Immature natural killer cell (primary cell): ENCODE measurements around the gene RAP1GAP2. TPM values are rescaled to one million over a fixed set of nuclear protein-coding genes. Genes with fewer than 3 reads are reported as not detected.
"Not testable (repeated sequence)": the region's sequence is repeated elsewhere in the genome, so short reads cannot be mapped to it uniquely, and the experiment has no call there.

Experiments
- DNase-seq, 3 donors: peaks; one replicate each; pipeline ENCODE4 v3.0.0; 2022; ENCODE audit warnings: mixed read lengths in 1 of 3
- H3K27ac Mint-ChIP-seq, 6 donors: one replicate each; pipeline ENCODE4 v1.8.0; 2020; ENCODE audit warnings: mixed read lengths in 6 of 6, mild to moderate bottlenecking in 5 of 6, inconsistent platforms in 4 of 6, moderate library complexity in 3 of 6
- H3K27me3 Mint-ChIP-seq, 3 donors: one replicate each; pipeline ENCODE4 v1.8.0; 2020 to 2021; ENCODE audit warnings: low read depth in 3 of 3, mild to moderate bottlenecking in 3 of 3, mixed read lengths in 3 of 3, moderate library complexity in 3 of 3, inconsistent platforms in 1 of 3
- H3K36me3 Mint-ChIP-seq, 3 donors: one replicate each; pipeline ENCODE4 v1.8.0; 2020; ENCODE audit warnings: mixed read lengths in 3 of 3, inconsistent platforms in 2 of 3, mild to moderate bottlenecking in 2 of 3
- H3K4me1 Mint-ChIP-seq, 2 donors: one replicate each; pipeline ENCODE4 v1.8.0; 2020; ENCODE audit warnings: inconsistent platforms in 2 of 2, mild to moderate bottlenecking in 2 of 2, mixed read lengths in 2 of 2, moderate library complexity in 1 of 2
- H3K4me3 Mint-ChIP-seq, 5 donors: one replicate each; pipeline ENCODE4 v1.8.0; 2020; ENCODE audit warnings: mild to moderate bottlenecking in 5 of 5, mixed read lengths in 5 of 5, inconsistent platforms in 3 of 5, moderate library complexity in 3 of 5
- H3K9me3 Mint-ChIP-seq, 6 donors: one replicate each; pipeline ENCODE4 v1.8.0; 2020; ENCODE audit warnings: mild to moderate bottlenecking in 6 of 6, mixed read lengths in 6 of 6, inconsistent platforms in 4 of 6, moderate library complexity in 3 of 6
- polyA plus RNA-seq, 3 donors: library from polyadenylated mRNA; unstranded; fragments of 300-500 nt; fragmentation: Illumina TruSeq; gene quantifications; one replicate each; pipeline ENCODE4 v1.2.3, GENCODE V29; 2021

RAP1GAP2 gene
- polyA plus RNA-seq, 3 donors from 2014 or later: 2.5 to 28.9 (median 6.4) TPM

- H3K27me3 Mint-ChIP-seq: peaks cover 0 to 5% (median 2%) of the 10 kb centered on the region in 3 donors
- no peaks in the 10 kb centered on the region for H3K9me3 Mint-ChIP-seq
- peak overlapping the region in 2 of 6 donors; percentile 7 to 61 for H3K27ac Mint-ChIP-seq
Observed at GRCh38 chr17:2871720-2872119, 75.5 kb downstream of the RAP1GAP2 start.

GRCh38 chr17:2872282-2872681 lies 76.0 kb downstream of the RAP1GAP2 start:
- Mint-ChIP-seq H3K36me3 (peaks cover 0 to 13% (median 4%) of the 10 kb centered on the region in 3 donors), H3K27me3 (peaks cover 0 to 5% (median 2%) of the 10 kb centered on the region in 3 donors), H3K4me1 (peaks cover 71 to 86% of the 10 kb centered on the region in 2 donors), H3K9me3 (no peaks in the 10 kb centered on the region), H3K4me3 (no peak overlapping the region), H3K27ac (peak overlapping the region in 1 of 6 donors; percentile 61)
- no peak for DNase-seq

More at GRCh38 chr17:2871720-2872119, 75.5 kb downstream of the RAP1GAP2 start:
- no peak overlapping the region for H3K4me3 Mint-ChIP-seq
- no peak for DNase-seq
- peaks cover 0 to 13% (median 4%) of the 10 kb centered on the region in 3 donors for H3K36me3 Mint-ChIP-seq
- H3K4me1 Mint-ChIP-seq: peaks cover 71 to 86% of the 10 kb centered on the region in 2 donors

- Mint-ChIP-seq H3K36me3 (peaks cover 0 to 7% (median 4%) of the 10 kb centered on the region in 3 donors), H3K4me3 (no peak overlapping the region), H3K4me1 (peaks cover 74 to 86% of the 10 kb centered on the region in 2 donors), H3K9me3 (no peaks in the 10 kb centered on the region), H3K27me3 (peaks cover 0 to 7% (median 2%) of the 10 kb centered on the region in 3 donors), H3K27ac (peak overlapping the region in 4 of 6 donors; percentile 17 to 63 (median 44))
- DNase-seq: no peak
Observed at GRCh38 chr17:2874189-2874686, 78.0 kb downstream of the RAP1GAP2 start.

GRCh38 chr17:2875608-2876007 lies 79.4 kb downstream of the RAP1GAP2 start:
- peaks cover 0 to 7% (median 4%) of the 10 kb centered on the region in 3 donors for H3K36me3 Mint-ChIP-seq
- peaks cover 2 to 10% (median 2%) of the 10 kb centered on the region in 3 donors for H3K27me3 Mint-ChIP-seq
- no peaks in the 10 kb centered on the region for H3K9me3 Mint-ChIP-seq
- peaks cover 76 to 91% of the 10 kb centered on the region in 2 donors for H3K4me1 Mint-ChIP-seq
- no peak for DNase-seq
- H3K4me3 Mint-ChIP-seq: peak overlapping the region in 3 of 5 donors; percentile 34 to 49 (median 36)
- H3K27ac Mint-ChIP-seq: peak overlapping the region in 4 of 6 donors; percentile 33 to 83 (median 56)

DNA sequence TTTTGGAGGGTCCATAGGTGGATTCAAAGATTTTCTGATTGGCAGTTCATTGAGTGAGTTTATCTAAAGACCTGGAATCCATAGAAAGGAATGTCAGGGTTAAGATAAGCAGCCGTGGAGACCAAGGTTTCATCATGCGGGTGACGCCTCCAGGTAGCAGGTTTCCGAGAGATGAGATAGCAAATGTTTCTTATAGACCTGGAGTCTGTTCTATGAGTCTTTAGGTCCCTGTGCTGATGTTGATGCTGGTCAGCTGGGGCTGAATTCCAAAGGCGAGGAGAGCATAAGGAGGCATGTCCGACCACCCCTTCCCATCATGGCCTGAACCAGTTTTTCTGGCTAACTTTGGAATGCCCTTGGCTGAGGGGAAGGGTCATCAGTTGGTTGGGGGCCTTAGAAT lies 80.2 kb downstream of the RAP1GAP2 start:
- H3K4me3 Mint-ChIP-seq: no peak overlapping the region
- H3K4me1 Mint-ChIP-seq: peaks cover 75 to 90% of the 10 kb centered on the region in 2 donors
- no peaks in the 10 kb centered on the region for H3K9me3 Mint-ChIP-seq
- H3K27ac Mint-ChIP-seq: peak overlapping the region; percentile 26 to 72 (median 50)
- peaks cover 0 to 9% (median 2%) of the 10 kb centered on the region in 3 donors for H3K27me3 Mint-ChIP-seq
- H3K36me3 Mint-ChIP-seq: peaks cover 0 to 7% (median 4%) of the 10 kb centered on the region in 3 donors
- DNase-seq: no peak

DNA sequence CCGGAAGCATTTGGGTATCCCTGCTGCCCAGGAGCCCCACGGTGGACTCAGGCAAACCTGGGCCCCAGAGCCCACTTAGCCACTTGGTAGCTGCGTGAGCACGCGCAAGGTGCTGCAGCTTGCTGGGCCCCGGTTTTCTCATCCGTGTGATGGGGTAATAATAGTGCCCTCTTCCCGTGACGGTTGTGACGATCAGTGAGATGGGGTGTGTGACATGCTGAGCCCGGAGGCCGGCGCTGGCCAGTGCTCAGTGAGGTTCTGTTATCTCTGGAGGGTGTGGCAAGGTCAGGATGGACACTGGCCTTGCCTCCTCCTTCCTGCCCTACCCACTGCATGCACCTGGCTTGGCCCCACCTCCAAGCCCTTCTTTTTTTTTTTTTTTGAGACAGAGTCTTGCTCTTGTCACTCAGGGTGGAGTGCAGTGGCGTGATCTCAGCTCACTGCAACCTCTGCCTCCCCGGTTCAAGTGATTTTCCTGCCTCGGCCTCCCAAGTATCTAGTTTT lies 82.6 kb downstream of the RAP1GAP2 start:
- Mint-ChIP-seq H3K36me3 (peaks cover 0 to 7% (median 4%) of the 10 kb centered on the region in 3 donors), H3K4me1 (peaks cover 85 to 89% of the 10 kb centered on the region in 2 donors), H3K27me3 (peaks cover 3 to 10% (median 4%) of the 10 kb centered on the region in 3 donors), H3K27ac (peak overlapping the region in 4 of 6 donors; percentile 35 to 84 (median 76)), H3K4me3 (peak overlapping the region in 3 of 5 donors; percentile 36 to 48 (median 38)), H3K9me3 (no peaks in the 10 kb centered on the region)
- no peak for DNase-seq

DNA sequence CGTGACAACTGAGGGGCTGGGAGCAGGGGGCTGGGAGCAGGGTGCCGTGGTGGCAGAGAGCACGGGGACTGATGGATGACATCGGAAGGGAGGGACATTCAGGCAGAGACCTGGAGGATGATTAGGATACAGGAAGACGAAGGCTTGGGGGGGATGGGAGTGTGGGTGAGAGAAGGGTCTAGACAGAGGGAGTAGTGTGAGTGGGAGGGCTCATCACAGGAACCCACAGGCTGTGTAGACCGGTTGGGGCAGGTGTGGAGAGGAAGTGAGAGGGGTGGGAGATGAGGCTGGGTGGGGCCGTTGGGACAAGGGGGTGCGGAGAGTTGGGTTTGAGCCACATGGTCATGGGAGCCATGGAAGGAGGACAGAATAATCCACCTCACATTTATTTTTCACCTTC lies 83.8 kb downstream of the RAP1GAP2 start:
- Mint-ChIP-seq H3K4me3 (peak overlapping the region; percentile 51 to 71 (median 69)), H3K4me1 (peaks cover 83 to 89% of the 10 kb centered on the region in 2 donors), H3K27me3 (peaks cover 3 to 12% (median 4%) of the 10 kb centered on the region in 3 donors), H3K9me3 (no peaks in the 10 kb centered on the region), H3K36me3 (peaks cover 0 to 7% (median 4%) of the 10 kb centered on the region in 3 donors), H3K27ac (peak overlapping the region; percentile 64 to 95 (median 84))
- DNase-seq: peak in 1 of 3 donors; percentile 21

DNA sequence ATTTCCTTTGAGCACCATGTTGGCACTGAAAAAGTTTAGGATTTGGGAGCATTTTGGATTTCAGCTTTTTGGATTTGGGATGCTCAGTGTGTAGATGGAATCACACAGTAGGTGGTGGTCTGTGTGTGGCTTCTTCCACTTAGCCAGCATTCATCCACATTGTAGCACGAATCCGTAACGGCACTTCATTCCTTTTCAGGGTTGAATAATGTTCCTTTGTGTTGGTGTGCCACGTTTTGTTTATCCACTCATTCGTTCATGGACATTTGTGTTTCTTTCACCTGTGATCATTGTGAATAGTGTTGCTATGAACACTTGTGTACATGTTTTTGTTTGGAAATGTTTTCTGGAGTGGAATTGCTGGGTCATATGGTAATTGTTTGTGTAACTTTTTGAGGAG lies 85.1 kb downstream of the RAP1GAP2 start:
- peaks cover 3 to 11% (median 4%) of the 10 kb centered on the region in 3 donors for H3K27me3 Mint-ChIP-seq
- peaks cover 82 to 85% of the 10 kb centered on the region in 2 donors for H3K4me1 Mint-ChIP-seq
- no peaks in the 10 kb centered on the region for H3K9me3 Mint-ChIP-seq
- H3K36me3 Mint-ChIP-seq: peaks cover 0 to 3% (median 0%) of the 10 kb centered on the region in 3 donors
- H3K27ac Mint-ChIP-seq: peak overlapping the region; percentile 29 to 86 (median 50)
- H3K4me3 Mint-ChIP-seq: peak overlapping the region in 3 of 5 donors; percentile 1 to 53 (median 10)
- no peak for DNase-seq

GRCh38 chr17:2883544-2884213 lies 87.4 kb downstream of the RAP1GAP2 start:
- Mint-ChIP-seq H3K4me3 (peak overlapping the region; percentile 32 to 76 (median 67)), H3K36me3 (no peaks in the 10 kb centered on the region), H3K27me3 (peaks cover 4 to 18% (median 7%) of the 10 kb centered on the region in 3 donors), H3K9me3 (no peaks in the 10 kb centered on the region), H3K4me1 (peaks cover 78 to 80% of the 10 kb centered on the region in 2 donors), H3K27ac (peak overlapping the region; percentile 77 to 91 (median 86))
- DNase-seq: no peak

DNA sequence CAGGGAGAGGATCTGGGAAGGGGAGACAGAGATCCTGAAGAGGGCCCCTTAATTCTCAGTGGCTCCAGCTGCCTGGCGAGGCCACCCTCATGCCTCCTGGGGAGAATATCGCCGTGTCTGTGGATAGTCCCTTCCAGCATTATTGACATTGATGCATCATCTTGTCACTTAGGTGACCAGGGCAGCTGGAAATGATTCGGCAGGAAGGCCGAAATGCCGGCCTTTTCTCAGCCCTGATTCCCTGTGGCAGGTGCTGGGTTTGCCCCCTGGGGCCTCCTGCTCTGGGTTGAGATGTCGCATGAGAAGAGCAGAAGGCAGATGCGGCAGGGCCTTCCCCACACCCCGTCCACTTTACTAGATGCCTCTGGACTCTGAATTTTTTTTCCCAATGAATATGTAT lies 89.5 kb downstream of the RAP1GAP2 start:
- DNase-seq: no peak
- Mint-ChIP-seq H3K9me3 (no peaks in the 10 kb centered on the region), H3K36me3 (peaks cover 0 to 7% (median 0%) of the 10 kb centered on the region in 3 donors), H3K4me1 (peaks cover 75 to 80% of the 10 kb centered on the region in 2 donors), H3K27me3 (peaks cover 2 to 13% (median 7%) of the 10 kb centered on the region in 3 donors), H3K27ac (peak overlapping the region in 4 of 6 donors; percentile 16 to 44 (median 30)), H3K4me3 (peak overlapping the region in 1 of 5 donors; percentile 18)

DNA sequence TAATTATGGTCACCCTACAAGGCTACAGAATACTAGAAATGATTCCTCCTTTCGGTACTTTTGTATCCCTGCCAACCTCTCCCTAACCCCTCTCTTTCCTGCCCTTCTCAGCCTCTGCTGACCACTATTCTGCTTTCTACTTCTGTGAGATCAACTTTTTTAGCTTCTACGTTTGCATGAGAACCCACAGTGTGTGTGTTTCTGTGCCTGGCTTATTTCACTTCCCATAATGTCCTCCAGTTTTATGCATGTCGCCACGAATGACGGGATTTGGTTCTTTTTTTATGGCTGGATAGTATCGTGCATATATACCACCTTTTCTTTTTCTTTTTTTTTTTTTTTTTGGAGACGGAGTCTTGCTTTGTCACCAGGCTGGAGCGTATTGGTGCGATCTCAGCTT lies 92.1 kb downstream of the RAP1GAP2 start:
- peak overlapping the region in 4 of 6 donors; percentile 17 to 65 (median 39) for H3K27ac Mint-ChIP-seq
- peaks cover 81 to 87% of the 10 kb centered on the region in 2 donors for H3K4me1 Mint-ChIP-seq
- peaks cover 2 to 22% (median 9%) of the 10 kb centered on the region in 3 donors for H3K27me3 Mint-ChIP-seq
- no peak for DNase-seq
- H3K36me3 Mint-ChIP-seq: peaks cover 0 to 7% (median 3%) of the 10 kb centered on the region in 3 donors
- peak overlapping the region in 1 of 5 donors; percentile 15 for H3K4me3 Mint-ChIP-seq
- H3K9me3 Mint-ChIP-seq: no peaks in the 10 kb centered on the region

GRCh38 chr17:2889256-2889655 lies 93.0 kb downstream of the RAP1GAP2 start:
- Mint-ChIP-seq H3K9me3 (no peaks in the 10 kb centered on the region), H3K27me3 (peaks cover 0 to 19% (median 6%) of the 10 kb centered on the region in 3 donors), H3K4me3 (no peak overlapping the region), H3K36me3 (peaks cover 0 to 7% (median 3%) of the 10 kb centered on the region in 3 donors), H3K4me1 (peaks cover 78 to 87% of the 10 kb centered on the region in 2 donors), H3K27ac (peak overlapping the region in 3 of 6 donors; percentile 51 to 72 (median 65))
- DNase-seq: no peak

- Mint-ChIP-seq H3K36me3 (peaks cover 0 to 13% (median 3%) of the 10 kb centered on the region in 3 donors), H3K27ac (peak overlapping the region; percentile 24 to 78 (median 42)), H3K27me3 (peaks cover 0 to 19% (median 6%) of the 10 kb centered on the region in 3 donors), H3K4me1 (peaks cover 72 to 84% of the 10 kb centered on the region in 2 donors), H3K4me3 (peak overlapping the region in 3 of 5 donors; percentile 24 to 52 (median 36))
- not testable (repeated sequence) for DNase-seq, H3K9me3 Mint-ChIP-seq
Observed at GRCh38 chr17:2890778-2891177, 94.5 kb downstream of the RAP1GAP2 start.
